GM08714 (cell line): ENCODE results near the gene LIPE.

Experiments used
- H3K4me3 ChIP-seq: fragments of 200-500 bp; sonication (Bioruptor generic); 2 replicates; pipeline ENCODE4 v1.5.1; 2014; ENCODE audit warnings: mild to moderate bottlenecking, low read length, inconsistent platforms
- ZNF274 ChIP-seq: IDR thresholded peaks from 2 replicates; pipeline ENCODE4 v1.6.1; 2012; ENCODE audit warnings: mild to moderate bottlenecking, low read depth, low read length

Gene LIPE

DNA sequence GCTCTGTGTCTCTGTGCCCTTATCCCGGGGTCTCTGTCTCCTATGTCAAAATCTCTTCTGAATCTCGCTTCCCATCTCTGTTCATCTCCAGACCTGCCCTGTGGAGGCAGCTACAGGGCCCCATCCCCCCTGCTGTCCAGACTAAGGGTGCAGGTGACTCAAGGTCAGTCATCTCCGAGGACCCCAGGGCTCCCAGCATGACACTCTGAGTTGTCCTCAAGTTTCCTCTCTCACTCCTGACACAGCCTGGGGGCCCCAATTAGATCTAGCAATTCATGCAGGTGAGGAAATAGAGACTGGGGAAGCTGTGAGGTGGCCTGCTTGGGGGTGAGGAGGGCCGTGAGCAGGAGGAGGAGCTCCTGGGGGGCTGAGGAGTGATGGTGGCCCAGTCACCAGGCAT, 35.0 kb downstream of the LIPE start:
- H3K4me3 ChIP-seq: no peak overlapping the region
- no peak for TF ChIP-seq ZNF274

DNA sequence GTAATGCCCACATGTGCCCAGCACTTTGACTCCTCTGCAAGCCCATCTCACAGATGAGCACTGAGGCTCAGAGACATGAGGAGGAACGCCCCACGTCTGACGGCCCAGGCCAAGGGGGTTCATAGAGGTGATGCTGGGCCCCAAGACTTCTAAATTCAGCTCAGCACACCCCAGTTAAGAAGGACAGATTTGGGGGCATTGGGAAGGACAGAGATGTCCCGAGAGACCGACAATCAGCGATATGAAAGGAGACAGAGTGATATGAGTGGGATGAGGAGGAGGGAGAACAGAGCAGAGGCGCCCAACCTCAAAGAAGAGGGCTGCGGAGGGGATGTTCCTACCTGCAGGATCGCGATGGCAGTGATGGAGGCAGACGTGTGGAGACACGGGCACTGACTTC, 37.3 kb downstream of the LIPE start, which contains the start of gene CNFN:
CNFN (minus strand) TSS at position 399 of the 400 bp plus-strand sequence. CDS start 1,260 bp downstream, outside the sequence.
- no peak for TF ChIP-seq ZNF274
- no peak within 1 kb of the TSS for H3K4me3 ChIP-seq

DNA sequence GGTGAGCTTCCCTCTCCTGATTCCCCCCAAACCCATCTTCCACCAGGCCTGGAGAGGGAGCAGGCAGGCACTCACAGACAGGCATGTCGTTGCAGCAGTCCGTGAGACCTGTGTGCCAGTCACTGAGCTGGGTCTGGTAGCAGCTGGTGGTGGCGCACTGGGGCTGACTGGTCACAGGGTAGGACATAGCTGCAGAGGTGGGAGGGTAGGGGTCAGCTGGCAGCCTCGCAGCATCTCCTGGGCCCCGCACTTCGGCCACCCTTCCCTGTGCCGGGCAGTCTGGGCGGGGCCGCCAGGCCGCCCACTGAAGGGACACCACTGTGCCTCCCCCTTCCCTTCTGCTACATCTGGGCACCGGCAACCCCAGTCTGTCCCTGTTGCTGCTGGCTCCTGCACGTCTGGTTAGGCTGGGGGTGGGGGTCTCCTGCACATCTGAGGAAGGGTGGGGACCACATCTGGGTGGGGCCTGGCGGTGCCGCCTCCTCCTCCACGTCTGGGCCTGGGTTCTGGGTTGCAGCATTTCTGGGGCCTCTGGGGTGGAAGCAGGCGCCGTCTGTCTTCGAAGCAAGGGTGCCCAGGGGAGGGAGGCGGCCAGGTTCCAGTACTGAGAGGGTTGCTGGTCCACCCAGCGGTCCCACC, 38.2 kb downstream of the LIPE start:
- TF ChIP-seq ZNF274: no peak

DNA sequence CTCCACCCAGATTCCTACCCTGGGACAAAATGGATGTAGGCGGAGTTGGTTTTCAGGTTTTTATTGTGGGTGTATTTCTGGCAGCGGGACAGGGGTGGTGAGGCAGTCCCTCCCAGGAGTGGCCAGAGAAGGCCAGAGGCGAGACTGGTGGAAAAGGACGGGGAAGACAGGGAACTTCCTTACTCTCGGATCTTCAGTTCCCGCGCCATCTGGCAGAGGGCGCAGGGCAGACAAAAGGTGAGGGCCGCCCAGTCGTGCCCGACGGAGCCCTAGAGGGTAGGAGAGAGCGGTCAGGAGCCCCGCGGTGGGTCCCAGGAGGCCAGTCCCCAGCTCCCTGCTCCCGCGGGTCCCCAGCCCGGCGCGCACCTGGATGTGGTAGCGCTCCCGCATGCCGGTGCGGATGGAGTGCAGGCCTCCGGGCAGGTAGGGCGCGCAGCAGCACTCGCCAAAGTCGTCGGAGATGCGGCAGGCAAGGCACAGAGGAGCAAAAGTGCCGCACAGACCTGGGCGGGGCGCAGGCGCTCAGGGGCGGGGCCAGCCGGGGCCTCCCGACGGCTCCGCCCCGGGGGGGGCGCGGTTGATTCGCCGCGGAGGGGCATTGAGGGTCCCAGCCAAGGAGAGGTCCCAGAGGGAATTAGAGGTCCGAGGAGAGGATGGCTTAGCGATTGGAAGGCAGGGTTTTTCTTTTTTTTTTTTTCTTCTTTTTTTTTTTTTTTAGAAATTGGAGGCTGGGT, 40.0 kb downstream of the LIPE start:
- no peak for TF ChIP-seq ZNF274

More for the DNA sequence above, 38.2 kb downstream of the LIPE start:
- no peak overlapping the region for H3K4me3 ChIP-seq

DNA sequence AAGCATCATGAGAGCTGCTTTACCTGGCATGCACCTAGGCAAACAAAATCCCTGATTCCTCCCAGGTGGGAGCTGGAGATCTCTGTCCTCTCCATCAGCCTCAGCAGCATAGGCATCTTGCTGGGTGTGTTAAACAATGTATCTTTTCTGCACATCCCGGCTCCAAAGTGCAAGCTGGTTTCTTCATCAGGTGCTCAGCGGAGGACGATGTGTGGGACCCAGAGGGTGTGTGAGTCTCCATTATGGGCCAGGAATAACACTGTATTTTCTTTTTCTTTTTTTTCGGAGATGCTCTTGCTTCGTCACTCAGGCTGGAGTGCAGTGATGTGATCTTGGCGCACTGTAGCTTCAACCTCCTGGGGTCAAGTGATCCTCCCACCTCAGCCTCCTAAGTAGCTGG, 47.0 kb downstream of the LIPE start:
- TF ChIP-seq ZNF274: no peak

More for the DNA sequence above, 40.0 kb downstream of the LIPE start:
- peak overlapping the region; percentile 42; the same call in 1 of the 2 replicates for H3K4me3 ChIP-seq

DNA sequence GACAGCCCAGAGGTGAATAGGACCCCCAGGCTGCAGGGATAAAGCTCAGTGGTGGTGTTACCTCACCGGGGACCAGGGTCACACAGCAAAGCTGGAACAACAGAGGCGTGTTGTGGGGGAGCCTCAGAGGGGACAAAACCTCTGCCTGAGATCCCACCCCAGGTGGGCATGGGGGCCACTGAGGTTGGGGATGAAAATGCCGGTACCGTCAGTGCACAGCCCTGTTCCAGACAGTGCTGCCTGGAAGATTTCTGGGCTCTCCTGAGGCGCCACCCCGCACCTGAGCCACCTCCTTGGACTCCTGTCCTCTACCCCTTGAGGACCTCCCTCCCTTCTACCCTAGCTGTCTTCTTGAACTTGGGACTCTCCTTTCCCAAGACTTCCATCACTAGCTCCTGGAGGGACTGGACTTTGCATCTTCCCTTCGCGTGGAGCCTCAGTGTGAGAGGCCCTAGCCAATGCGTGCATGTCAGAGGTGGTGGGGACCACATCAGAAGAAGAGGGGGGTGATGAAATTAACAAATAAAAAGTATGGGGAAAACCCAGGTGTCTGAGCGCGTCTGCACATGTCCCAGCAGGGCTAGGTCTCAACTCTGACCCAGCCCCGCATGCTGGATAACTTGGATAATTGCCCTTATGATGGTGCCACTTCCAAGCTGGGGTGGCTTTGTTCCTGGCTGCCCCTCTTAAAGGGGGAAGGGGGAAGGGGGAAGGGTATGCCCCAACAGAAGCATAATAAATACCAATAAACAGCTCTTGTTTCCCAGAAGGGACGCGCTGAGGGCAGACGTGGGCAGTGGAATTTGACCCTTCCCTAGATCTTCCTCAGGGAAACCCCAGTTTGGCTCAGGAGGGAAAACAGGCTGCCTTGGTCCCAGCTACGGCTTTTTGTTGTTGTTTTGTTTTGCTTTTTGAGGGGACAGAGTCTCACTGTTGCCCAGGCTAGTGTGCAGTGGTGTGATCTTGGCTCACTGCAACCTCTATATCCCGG, 48.7 kb downstream of the LIPE start:
- TF ChIP-seq ZNF274: no peak

More for the DNA sequence above, 47.0 kb downstream of the LIPE start:
- H3K4me3 ChIP-seq: no peak overlapping the region

DNA sequence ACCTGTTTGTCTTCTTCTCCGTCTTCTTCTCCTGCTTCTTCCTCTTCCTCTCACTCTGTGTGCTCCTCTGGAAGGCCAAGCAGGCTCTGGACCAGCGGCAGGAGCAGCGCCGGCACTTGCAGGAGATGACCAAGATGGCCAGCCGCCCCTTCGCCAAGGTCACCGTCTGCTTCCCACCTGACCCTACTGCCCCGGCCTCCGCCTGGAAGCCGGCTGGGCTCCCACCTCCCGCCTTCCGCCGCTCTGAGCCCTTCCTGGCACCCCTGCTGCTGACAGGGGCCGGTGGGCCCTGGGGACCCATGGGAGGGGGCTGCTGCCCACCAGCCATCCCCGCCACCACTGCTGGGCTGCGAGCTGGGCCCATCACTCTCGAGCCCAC, 51.0 kb downstream of the LIPE start:
- H3K4me3 ChIP-seq: no peak overlapping the region
- TF ChIP-seq ZNF274: no peak

More for the DNA sequence above, 48.7 kb downstream of the LIPE start:
- H3K4me3 ChIP-seq: no peak overlapping the region

DNA sequence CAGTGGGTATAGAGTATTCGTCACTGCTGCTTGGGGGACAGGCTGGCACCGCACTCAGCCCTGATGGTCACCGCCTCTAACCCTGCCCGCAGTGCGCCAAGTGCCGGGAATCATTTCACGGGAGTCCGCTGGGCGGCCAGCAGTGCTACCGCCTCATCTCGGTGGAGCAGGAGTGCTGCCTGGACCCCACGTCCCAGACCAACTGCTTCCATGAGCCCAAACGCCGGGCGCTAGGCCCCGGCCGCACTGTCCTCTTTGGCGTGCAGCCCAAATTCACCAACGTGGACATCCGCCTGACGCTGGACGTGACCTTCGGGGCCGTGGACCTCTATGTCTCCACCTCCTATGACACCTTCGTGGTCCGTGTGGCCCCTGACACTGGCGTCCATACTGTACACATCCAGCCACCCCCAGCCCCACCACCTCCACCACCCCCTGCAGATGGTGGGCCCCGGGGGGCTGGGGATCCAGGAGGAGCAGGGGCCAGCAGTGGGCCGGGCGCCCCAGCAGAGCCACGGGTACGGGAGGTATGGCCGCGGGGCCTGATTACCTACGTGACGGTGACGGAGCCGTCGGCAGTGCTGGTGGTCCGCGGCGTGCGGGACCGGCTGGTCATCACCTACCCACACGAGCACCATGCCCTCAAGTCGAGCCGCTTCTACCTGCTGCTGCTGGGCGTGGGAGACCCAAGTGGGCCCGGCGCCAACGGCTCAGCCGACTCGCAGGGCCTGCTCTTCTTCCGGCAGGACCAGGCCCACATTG, 51.6 kb downstream of the LIPE start:
- H3K4me3 ChIP-seq: no peak overlapping the region
- TF ChIP-seq ZNF274: no peak

DNA sequence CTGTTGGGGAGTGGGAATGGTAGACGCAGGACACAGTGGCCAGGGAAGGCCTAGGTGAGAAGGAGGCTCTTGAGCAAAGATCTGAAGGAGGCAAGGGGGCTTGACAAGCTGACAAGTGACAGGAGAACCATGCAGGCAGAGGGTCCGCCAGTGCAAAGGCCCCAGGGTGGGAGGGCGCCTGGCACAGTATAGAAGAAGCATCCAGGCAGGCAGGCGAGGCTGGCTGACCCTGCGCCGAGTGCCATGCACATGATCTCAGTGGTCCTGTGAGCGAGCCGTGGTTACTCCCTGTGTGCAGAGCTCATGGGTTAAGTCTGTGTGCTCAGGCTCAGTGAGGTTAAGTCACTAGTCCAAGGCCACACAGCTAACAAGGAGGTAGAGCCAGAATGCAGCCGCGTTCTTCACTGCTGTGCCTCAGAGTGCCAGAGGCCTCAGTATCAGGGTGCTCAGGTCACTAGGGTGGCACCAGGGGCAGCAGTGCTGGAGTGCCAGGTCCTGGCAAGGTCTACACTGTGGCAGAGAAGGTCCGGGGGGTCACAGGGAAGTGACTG, 52.3 kb downstream of the LIPE start:
- TF ChIP-seq ZNF274: no peak
- H3K4me3 ChIP-seq: no peak overlapping the region

DNA sequence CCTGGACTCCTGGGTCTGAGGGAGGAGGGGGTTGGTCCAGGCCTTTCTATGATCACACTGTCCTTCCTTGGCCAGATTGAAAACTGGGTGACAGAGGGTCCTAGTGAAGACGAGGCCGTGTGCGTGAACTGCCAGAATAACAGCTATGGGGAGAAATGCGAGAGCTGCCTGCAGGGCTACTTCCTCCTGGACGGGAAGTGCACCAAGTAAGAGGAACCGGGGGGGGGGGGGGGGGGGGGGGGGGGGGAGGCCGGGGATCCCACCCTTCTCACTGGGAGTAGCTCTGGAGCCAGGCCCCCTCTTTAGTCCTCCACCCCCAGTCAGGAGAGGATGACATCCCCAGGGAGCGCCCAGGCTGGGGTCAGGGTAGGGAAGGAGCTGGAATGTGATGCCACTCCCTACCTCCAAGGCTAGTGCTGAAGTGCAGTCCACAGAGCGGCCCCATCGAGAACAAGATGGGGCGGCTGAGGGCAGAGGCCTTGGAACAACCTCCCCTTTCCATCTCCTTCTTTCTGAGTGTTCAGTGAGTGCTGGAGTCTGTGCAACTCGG, 56.5 kb downstream of the LIPE start:
- TF ChIP-seq ZNF274: no peak
- H3K4me3 ChIP-seq: no peak overlapping the region

DNA sequence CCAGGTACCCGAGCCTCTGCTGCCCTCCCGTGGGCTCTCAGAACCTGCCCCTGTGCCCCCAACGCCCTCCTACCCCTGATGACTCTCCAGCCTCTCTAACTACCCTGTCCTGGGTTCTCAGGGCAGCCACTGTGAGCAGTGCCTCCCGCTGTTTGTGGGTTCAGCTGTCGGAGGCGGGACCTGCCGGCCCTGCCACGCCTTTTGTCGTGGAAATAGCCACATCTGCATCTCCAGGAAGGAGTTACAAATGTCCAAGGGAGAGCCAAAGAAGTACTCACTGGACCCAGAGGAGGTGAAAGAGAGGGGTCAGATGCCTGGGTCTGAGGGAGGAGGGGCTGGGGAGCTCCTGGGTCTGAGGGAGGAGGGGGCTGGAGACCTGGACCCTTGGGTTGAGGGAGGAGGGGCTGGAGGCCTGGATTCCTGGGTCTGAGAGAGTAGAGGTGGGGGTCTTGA, 57.1 kb downstream of the LIPE start:
- TF ChIP-seq ZNF274: no peak
- no peak overlapping the region for H3K4me3 ChIP-seq

DNA sequence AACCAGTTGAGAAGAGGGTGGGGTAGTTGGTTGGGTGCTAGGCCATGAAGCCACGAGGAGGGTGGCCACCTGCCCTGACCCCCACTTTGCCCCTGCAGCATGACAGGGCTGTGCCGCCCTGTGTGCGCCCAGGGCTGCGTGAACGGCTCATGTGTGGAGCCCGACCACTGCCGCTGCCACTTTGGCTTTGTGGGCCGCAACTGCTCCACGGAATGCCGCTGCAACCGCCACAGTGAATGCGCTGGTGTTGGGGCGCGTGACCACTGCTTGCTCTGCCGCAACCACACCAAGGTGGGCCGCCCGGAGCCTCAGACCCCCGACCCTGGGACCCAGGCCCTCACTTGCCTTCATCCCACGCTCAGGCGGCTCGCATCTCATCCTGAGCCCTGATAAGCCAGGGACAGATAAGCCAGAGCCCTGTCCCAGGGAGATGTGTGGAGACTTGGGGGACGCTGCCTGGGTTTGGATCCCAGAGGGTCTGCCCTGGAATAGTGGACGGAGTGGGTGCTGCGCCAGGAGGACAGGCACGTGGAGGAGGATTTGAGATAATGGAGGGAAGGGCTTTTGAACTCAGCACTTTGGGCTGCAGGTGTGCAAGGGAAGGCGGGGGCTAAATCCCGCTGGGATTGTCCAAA, 57.6 kb downstream of the LIPE start:
- no peak overlapping the region for H3K4me3 ChIP-seq
- no peak for TF ChIP-seq ZNF274
